GM12875 (cell line): ENCODE measurements around the gene WDR53.
A peak's percentile ranks its signal among the peaks of the same experiment; 100 is the strongest.
"Not testable (repeated sequence)": the region's sequence is repeated elsewhere in the genome, so short reads cannot be mapped to it uniquely, and the experiment has no call there.

Source experiments
- H3K4me3 ChIP-seq: one replicate; pipeline ENCODE4 v1.5.1; 2011; ENCODE audit warnings: low read depth, low read length, control low read depth
- TF ChIP-seq, protein P1 (sequence below): IDR thresholded peaks from 2 replicates; pipeline ENCODE4 v1.5.1; 2011; ENCODE audit warnings: low read depth, mild to moderate bottlenecking, control low read depth, inconsistent platforms, low read length, moderate library complexity, borderline replicate concordance; ENCODE audit not compliant: insufficient read depth

Gene WDR53

GRCh38 chr3:196528639-196529233 is 39.6 kb downstream of the WDR53 start:
- peak overlapping the region; percentile 65 for H3K4me3 ChIP-seq
- TF ChIP-seq, protein P1, sequence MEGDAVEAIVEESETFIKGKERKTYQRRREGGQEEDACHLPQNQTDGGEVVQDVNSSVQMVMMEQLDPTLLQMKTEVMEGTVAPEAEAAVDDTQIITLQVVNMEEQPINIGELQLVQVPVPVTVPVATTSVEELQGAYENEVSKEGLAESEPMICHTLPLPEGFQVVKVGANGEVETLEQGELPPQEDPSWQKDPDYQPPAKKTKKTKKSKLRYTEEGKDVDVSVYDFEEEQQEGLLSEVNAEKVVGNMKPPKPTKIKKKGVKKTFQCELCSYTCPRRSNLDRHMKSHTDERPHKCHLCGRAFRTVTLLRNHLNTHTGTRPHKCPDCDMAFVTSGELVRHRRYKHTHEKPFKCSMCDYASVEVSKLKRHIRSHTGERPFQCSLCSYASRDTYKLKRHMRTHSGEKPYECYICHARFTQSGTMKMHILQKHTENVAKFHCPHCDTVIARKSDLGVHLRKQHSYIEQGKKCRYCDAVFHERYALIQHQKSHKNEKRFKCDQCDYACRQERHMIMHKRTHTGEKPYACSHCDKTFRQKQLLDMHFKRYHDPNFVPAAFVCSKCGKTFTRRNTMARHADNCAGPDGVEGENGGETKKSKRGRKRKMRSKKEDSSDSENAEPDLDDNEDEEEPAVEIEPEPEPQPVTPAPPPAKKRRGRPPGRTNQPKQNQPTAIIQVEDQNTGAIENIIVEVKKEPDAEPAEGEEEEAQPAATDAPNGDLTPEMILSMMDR, result peak; percentile 93

DNA sequence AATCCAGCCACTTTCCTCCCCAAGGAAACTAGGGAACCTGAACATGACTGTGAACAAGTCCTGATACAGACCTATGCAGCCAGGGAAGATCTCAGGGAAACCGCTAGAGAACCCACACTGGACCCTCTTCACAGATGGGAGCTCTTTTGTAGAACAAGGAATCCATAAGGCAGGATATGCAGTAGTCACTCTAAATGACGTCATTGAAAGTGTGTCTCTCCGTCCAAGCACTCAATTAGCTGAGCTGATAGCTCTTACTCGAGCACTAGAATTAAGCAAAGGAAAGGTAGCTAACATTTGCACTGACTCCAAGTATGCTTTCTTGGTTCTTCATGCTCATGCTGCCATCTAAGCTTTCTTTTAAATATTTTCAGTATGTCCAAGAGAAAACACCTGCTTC is 43.2 kb downstream of the WDR53 start:
- TF ChIP-seq, protein P1, result no peak
- no peak overlapping the region for H3K4me3 ChIP-seq

GRCh38 chr3:196524527-196524926 is 43.8 kb downstream of the WDR53 start:
- TF ChIP-seq, protein P1, result 0 out of 2 replicates have a peak, but pooled peaks have one; percentile 8
- no peak overlapping the region for H3K4me3 ChIP-seq

GRCh38 chr3:196523841-196524240 is 44.5 kb downstream of the WDR53 start:
- TF ChIP-seq, protein P1, result no peak

DNA sequence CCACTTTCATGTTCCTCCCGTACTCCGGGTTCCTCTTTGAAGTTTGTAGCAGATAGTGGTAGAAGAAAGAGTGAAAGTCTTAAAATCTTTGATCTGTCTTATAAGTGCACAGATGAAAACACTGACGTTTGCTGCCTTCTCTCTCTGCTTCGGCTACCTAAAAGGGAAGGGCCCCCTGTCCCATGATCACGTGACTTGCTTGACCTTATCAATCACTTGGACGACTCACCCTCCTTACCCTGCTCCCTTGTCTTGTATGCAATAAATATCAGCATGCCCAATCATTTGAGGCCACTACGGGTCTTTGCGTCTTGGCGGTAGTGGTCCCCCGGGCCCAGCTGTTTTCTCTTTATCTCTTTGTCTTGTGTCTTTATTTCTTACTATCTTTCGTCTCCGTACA is 47.1 kb downstream of the WDR53 start:
- not testable (repeated sequence) for H3K4me3 ChIP-seq

More at GRCh38 chr3:196523841-196524240, 44.5 kb downstream of the WDR53 start:
- H3K4me3 ChIP-seq, result no peak overlapping the region

DNA sequence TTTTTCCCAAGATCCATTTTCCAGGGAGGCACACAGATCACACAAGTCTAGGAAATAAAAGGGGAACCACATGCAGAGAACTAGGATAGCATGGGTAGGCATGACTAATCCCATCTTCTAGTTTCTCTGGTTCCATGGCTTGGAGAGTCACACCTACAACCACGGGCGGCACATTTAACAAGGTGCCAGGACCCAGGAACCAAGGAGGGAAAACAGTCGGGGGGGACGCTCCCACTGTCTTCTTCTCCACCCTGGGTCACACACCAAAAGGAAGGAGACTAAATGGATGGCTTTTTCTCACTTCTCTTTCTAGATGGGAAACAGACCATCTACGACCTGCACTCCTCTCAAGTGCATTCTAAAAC is 48.7 kb downstream of the WDR53 start:
- no peak overlapping the region for H3K4me3 ChIP-seq
- TF ChIP-seq, protein P1, result no peak

DNA sequence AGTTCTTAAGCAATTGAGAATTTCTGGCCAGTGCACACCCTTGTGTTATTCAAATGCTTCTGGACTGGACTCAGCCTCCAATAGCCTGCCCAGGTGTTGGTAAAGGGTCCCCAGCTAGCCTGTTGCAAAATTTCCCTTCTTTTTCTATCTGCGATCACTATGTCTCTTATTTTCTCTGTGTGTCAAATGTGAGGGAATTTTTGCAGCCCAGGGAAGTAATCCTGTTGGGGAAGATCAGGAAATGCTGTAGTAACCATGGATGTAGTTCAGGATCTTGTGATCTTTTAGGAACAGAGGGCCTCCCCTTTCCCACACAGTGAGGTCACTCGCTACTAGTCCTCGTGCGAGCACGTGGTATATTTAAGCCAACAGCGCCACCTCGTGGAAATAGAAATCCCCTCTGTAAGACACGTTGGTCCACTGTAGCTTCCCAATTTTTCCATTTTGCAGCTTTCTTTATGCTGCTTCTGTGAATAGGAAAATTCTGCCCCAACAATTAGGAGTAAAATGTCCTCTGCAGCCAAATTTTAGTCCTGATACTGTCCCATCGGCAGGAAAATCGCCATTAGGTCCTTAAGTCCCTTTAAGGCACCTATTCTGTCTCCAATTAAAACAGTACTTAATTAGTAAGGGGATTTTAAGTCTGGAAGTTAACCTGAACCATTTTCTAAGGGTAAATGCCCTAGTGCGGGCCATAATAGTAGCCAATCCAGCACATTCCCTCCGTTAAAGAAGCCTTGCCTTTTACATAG is 49.2 kb downstream of the WDR53 start:
- H3K4me3 ChIP-seq, result no peak overlapping the region

More for the DNA sequence above, 49.2 kb downstream of the WDR53 start:
- TF ChIP-seq, protein P1, result 0 out of 2 replicates have a peak, but pooled peaks have one; percentile 33
